ENCODE data around the gene NUDT16. TPM values are rescaled to one million over a fixed set of nuclear protein-coding genes. Genes with fewer than 3 reads are reported as not detected.

Gene NUDT16
- total and polyA plus RNA-seq, 2 of the 8 experiments (the other 6 are each of a cell fraction or from before 2014, with no cell fraction given) = 8.5 to 19.1 TPM

DNA sequence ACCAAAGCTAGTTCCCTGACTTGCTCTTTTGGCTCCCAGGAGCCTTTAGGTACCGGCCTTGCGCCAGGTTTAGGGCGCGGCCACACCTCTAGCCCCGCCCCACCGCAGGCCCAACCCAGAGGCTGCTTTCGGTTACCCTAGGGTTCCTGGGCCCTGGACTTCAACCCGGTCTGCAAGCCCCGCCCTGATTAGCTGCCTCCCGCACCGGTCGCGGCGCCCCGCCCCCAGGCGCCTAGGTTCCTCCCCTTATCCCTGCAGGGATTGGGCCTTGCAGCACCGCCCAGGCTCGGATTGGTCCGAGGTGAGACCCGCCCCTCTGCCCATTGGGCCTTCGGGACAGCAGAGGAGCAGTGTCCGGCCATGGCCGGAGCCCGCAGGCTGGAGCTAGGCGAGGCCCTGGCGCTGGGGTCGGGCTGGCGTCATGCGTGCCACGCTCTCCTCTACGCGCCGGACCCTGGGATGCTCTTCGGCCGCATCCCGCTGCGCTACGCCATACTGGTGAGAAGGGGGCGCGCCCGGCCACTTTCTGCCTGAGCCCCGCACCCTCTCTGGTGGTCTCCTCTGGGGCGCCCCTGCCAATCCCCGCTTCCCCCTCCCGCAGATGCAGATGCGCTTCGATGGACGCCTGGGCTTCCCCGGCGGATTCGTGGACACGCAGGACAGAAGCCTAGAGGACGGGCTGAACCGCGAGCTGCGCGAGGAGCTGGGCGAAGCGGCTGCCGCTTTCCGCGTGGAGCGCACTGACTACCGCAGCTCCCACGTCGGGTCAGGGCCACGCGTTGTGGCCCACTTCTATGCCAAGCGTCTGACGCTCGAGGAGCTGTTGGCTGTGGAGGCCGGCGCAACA, at the start of gene NUDT16 (continued):
- TF ChIP-seq ATF2 (IDR thresholded peaks at IDR 0.05; ENCODE audit: low read length) (0 out of 2 replicates have a peak, but pooled peaks have one; percentile 46), CTCF (IDR thresholded peaks at IDR 0.05; ENCODE audit: control extremely low read depth in 1 of 3, insufficient read depth in 1 of 3, low read depth in 1 of 3, low read length in 3 of 3) (peak in 1 of 3 experiments; percentile 8; a peak in 1 of 4 replicates), PHF8 (conservative IDR thresholded peaks at IDR 0.05; ENCODE audit: low read depth, low read length) (peak; percentile 95), SP1 (IDR thresholded peaks at IDR 0.05; ENCODE audit: low read depth, low read length) (peak; percentile 94), KDM4A (IDR thresholded peaks at IDR 0.05; ENCODE audit: low read depth, low read length, severe bottlenecking) (peak; percentile 82), TEAD4 (IDR thresholded peaks at IDR 0.05; ENCODE audit: low read depth, low read length) (no peak), TAF7 (optimal IDR thresholded peaks at IDR 0.05; ENCODE audit: borderline replicate concordance, low read depth, low read length) (peak; percentile 55), JUN (IDR thresholded peaks at IDR 0.05; ENCODE audit: low read depth, low read length) (peak; percentile 72; the same call in 1 of the 2 replicates)
